Keratinocyte (primary cell): ENCODE data around the gene IQGAP3. TPM values are rescaled to one million over a fixed set of nuclear protein-coding genes. Genes with fewer than 3 reads are reported as not detected.
A peak's percentile ranks its signal among the peaks of the same experiment; 100 is the strongest.

ENCODE experiments used
- DNase-seq: peaks from one replicate; pipeline ENCODE4 v3.0.0-alpha.2; 2011; ENCODE audit warnings: low read depth, missing footprints, low spot score
- FAIRE-seq: peaks from 2 replicates; lab custom pipeline; 2011; peaks lifted over from hg19 to GRCh38; lab: Jason Lieb, UNC
- H2AFZ ChIP-seq: 2 replicates; pipeline ENCODE4 v1.6.0; 2012; ENCODE audit warnings: low read length, control low read depth, inconsistent platforms; ENCODE audit not compliant: control insufficient read depth
- H3K27ac ChIP-seq: 2 replicates; pipeline ENCODE4 v1.5.1; 2011; ENCODE audit warnings: low read length; ENCODE audit not compliant: control insufficient read depth, insufficient read depth
- H3K27me3 ChIP-seq: 3 replicates; pipeline ENCODE4 v1.6.0; 2011; ENCODE audit warnings: low read length; ENCODE audit not compliant: control insufficient read depth, insufficient read depth; ENCODE audit errors: extremely low read depth
- H3K36me3 ChIP-seq, 2 experiments: 2 replicates in 1 of 2; 3 replicates in 1 of 2; pipeline ENCODE4 v1.5.1; 2011; ENCODE audit warnings: low read length in 2 of 2, mild to moderate bottlenecking in 1 of 2; ENCODE audit not compliant: control insufficient read depth in 2 of 2, insufficient read depth in 2 of 2; ENCODE audit errors: extremely low read depth in 1 of 2
- H3K4me1 ChIP-seq: 3 replicates; pipeline ENCODE4 v1.5.1; 2011; ENCODE audit warnings: low read length; ENCODE audit not compliant: control insufficient read depth, insufficient read depth; ENCODE audit errors: extremely low read depth
- H3K4me2 ChIP-seq: 3 replicates; pipeline ENCODE4 v1.6.0; 2011; ENCODE audit warnings: low read depth, low read length; ENCODE audit not compliant: control insufficient read depth, insufficient read depth; ENCODE audit errors: extremely low read depth
- H3K4me3 ChIP-seq, 3 experiments: fragments of 200-600 bp in 1 of 3; sonication (generic) in 1 of 3; 2 replicates in 2 of 3; 3 replicates in 1 of 3; pipeline ENCODE4 v1.5.1; 2011 to 2016; ENCODE audit warnings: low read length in 3 of 3, mild to moderate bottlenecking in 3 of 3, control low read depth in 2 of 3, inconsistent platforms in 1 of 3, low read depth in 1 of 3, mixed read lengths in 1 of 3, mixed run types in 1 of 3, moderate library complexity in 1 of 3; ENCODE audit not compliant: control insufficient read depth in 2 of 3, insufficient read depth in 2 of 3; ENCODE audit errors: extremely low read depth in 1 of 3
- H3K79me2 ChIP-seq: 2 replicates; pipeline ENCODE4 v1.6.0; 2012; ENCODE audit warnings: low read length; ENCODE audit not compliant: control insufficient read depth, insufficient read depth
- H3K9ac ChIP-seq: 3 replicates; pipeline ENCODE4 v1.6.0; 2011; ENCODE audit warnings: low read length; ENCODE audit not compliant: control insufficient read depth, insufficient read depth; ENCODE audit errors: extremely low read depth
- H3K9me1 ChIP-seq: 3 replicates; pipeline ENCODE4 v1.6.0; 2011; ENCODE audit warnings: low read length; ENCODE audit not compliant: control insufficient read depth, insufficient read depth; ENCODE audit errors: extremely low read depth
- H3K9me3 ChIP-seq: 2 replicates; pipeline ENCODE4 v1.5.1; 2012; ENCODE audit warnings: low read depth, low read length; ENCODE audit not compliant: control insufficient read depth
- H4K20me1 ChIP-seq: 3 replicates; pipeline ENCODE4 v1.6.0; 2011; ENCODE audit warnings: low read length; ENCODE audit not compliant: control insufficient read depth, insufficient read depth; ENCODE audit errors: extremely low read depth
- CTCF ChIP-seq, 3 experiments: IDR thresholded peaks in 1 of 3; conservative IDR thresholded peaks in 1 of 3; optimal IDR thresholded peaks in 1 of 3; 2 replicates in 2 of 3; 3 replicates in 1 of 3; pipeline versions ENCODE3 to v1.5.1; 2011; ENCODE audit warnings: low read length in 3 of 3, mild to moderate bottlenecking in 3 of 3, moderate library complexity in 2 of 3, control low read depth in 1 of 3, inconsistent platforms in 1 of 3; ENCODE audit not compliant: insufficient read depth in 2 of 3; ENCODE audit errors: extremely low read depth in 1 of 3
- EZH2 ChIP-seq: IDR thresholded peaks from one replicate; pipeline ENCODE4 v1.6.1; 2012; ENCODE audit warnings: inconsistent platforms, mild to moderate bottlenecking, low read length, moderate library complexity
- dilution Hi-C: fragments of 300-500 bp; cut with MboI; formaldehyde crosslinking; loops from one replicate; pipeline ENCODE4 v1.7.0; 2020; ENCODE audit warnings: low sequenced_read_pairs; ENCODE audit not compliant: extremely low pct_ligation_motif_present
- polyA plus RNA-seq, 5 experiments: library from polyadenylated mRNA; depleted of rRNA in 3 of 5; stranded (reverse) in 3 of 5; stranded (forward) in 1 of 5; unstranded in 1 of 5; fragments of >200 nt; gene quantifications; 1 replicate in 1 of 5; 2 replicates in 3 of 5; 3 replicates in 1 of 5; pipeline versions ENCODE4 v1.2.1 to v1.2.3, GENCODE V29; 2011 to 2012; ENCODE audit warnings: missing spikeins in 2 of 5, low read depth in 1 of 5, low replicate concordance in 1 of 5

IQGAP3 gene
- polyA plus RNA-seq, 1 donor (not counting 4 experiments of a cell fraction or from before 2014, with no cell fraction given) = 5.3 TPM

- Histone ChIP-seq H3K4me3 (peak overlapping the region; percentile 73 to 88 (median 88)), H3K4me2 (peak overlapping the region; percentile 99), H3K79me2 (peaks cover 11% of the 10 kb centered on the region), H3K9me1 (no peaks in the 10 kb centered on the region), H3K36me3 (peaks cover 27 to 36% of the 10 kb centered on the region in 2 experiments), H2AFZ (peak overlapping the region; percentile 84), H3K27me3 (no peaks in the 10 kb centered on the region), H3K27ac (peak overlapping the region; percentile 87), H3K4me1 (peaks cover 11% of the 10 kb centered on the region), H4K20me1 (no peaks in the 10 kb centered on the region), H3K9me3 (no peaks in the 10 kb centered on the region), H3K9ac (peak overlapping the region; percentile 86)
- no peak for TF ChIP-seq EZH2
- no peak for TF ChIP-seq CTCF (optimal IDR thresholded peaks at IDR 0.05 in 1 of 3, IDR thresholded peaks at IDR 0.05 in 1 of 3, conservative IDR thresholded peaks at IDR 0.05 in 1 of 3; ENCODE audit: extremely low read depth in 1 of 3, insufficient read depth in 2 of 3, low read length in 3 of 3)
- FAIRE-seq (no peak), DNase-seq (no peak)
- dilution Hi-C loops = no loop called here
These were observed 20.0 kb upstream of the IQGAP3 start for GRCh38 chr1:156592158-156592909.

- H4K20me1 ChIP-seq = no peaks in the 10 kb centered on the region
- peak within 1 kb of the TSS; percentile 99 for H3K4me2 ChIP-seq
- dilution Hi-C loops = no loop called here
- H3K79me2 ChIP-seq = peaks cover 11% of the 10 kb centered on the region
- H2AFZ ChIP-seq = peak within 1 kb of the TSS; percentile 99
- no peaks in the 10 kb centered on the region for H3K9me3 ChIP-seq
- TF ChIP-seq EZH2 (no peak), CTCF (optimal IDR thresholded peaks at IDR 0.05 in 1 of 3, IDR thresholded peaks at IDR 0.05 in 1 of 3, conservative IDR thresholded peaks at IDR 0.05 in 1 of 3; ENCODE audit: extremely low read depth in 1 of 3, insufficient read depth in 2 of 3, low read length in 3 of 3) (no peak)
- H3K9me1 ChIP-seq = no peaks in the 10 kb centered on the region
- H3K4me1 ChIP-seq = peaks cover 13% of the 10 kb centered on the region
- FAIRE-seq (no peak), DNase-seq (no peak)
- H3K27ac ChIP-seq = peak within 1 kb of the TSS; percentile 87
- no peaks in the 10 kb centered on the region for H3K27me3 ChIP-seq
- peak within 1 kb of the TSS; percentile 86 for H3K9ac ChIP-seq
- peak within 1 kb of the TSS; percentile 73 to 88 (median 88) for H3K4me3 ChIP-seq
- H3K36me3 ChIP-seq = peaks cover 24 to 29% of the 10 kb centered on the region in 2 experiments
These were observed 19.2 kb upstream of the IQGAP3 start, which contains the start of gene NAXE for GRCh38 chr1:156591432-156592157. TSS of gene NAXE (plus strand) at chr1:156591776. CDS start at chr1:156591805, 29 bp downstream.
